CD4-positive, alpha-beta memory T cell (primary cell): ENCODE results near the gene COX5B. TPM values are rescaled to one million over a fixed set of nuclear protein-coding genes. Genes with fewer than 3 reads are reported as not detected.
"Not testable (repeated sequence)": the region's sequence is repeated elsewhere in the genome, so short reads cannot be mapped to it uniquely, and the experiment has no call there.

Experiments used
- CTCF ChIA-PET: fragments of 350-600 bp; sonication (Branson Sonifier 250); formaldehyde crosslinking; loops from one replicate; lab custom pipeline; 2021; ENCODE audit warnings: inconsistent platforms; ENCODE audit not compliant: partially characterized antibody; lab: Charles Lee
- POLR2A ChIA-PET: fragments of 350-600 bp; sonication (Branson Sonifier 250); formaldehyde crosslinking; loops from one replicate; lab custom pipeline; 2021; ENCODE audit not compliant: partially characterized antibody; lab: Charles Lee
- DNase-seq, 5 donors: peaks; one replicate each; pipeline versions ENCODE4 v3.0.0 to v3.0.0-alpha.2; 2020 to 2022; ENCODE audit warnings: mixed read lengths in 1 of 5
- H3K27ac ChIP-seq: one replicate; pipeline ENCODE4 v1.7.0; 2013; ENCODE audit warnings: low read depth, low read length
- H3K27me3 ChIP-seq: 2 replicates; pipeline ENCODE4 v1.7.0; 2013; ENCODE audit warnings: mild to moderate bottlenecking, low read length, moderate library complexity; ENCODE audit not compliant: insufficient read depth
- H3K36me3 ChIP-seq: 2 replicates; pipeline ENCODE4 v1.7.0; 2013; ENCODE audit warnings: mild to moderate bottlenecking, low read length, moderate library complexity; ENCODE audit not compliant: insufficient read depth
- H3K4me1 ChIP-seq: 2 replicates; pipeline ENCODE4 v1.7.0; 2013; ENCODE audit warnings: mild to moderate bottlenecking, low read length, moderate library complexity; ENCODE audit not compliant: insufficient read depth
- H3K4me3 ChIP-seq, 2 donors: one replicate each; pipeline ENCODE4 v1.7.0; 2013; ENCODE audit warnings: low read length in 2 of 2, mild to moderate bottlenecking in 1 of 2
- H3K9me3 ChIP-seq, 2 donors: one replicate each; pipeline ENCODE4 v1.7.0; 2013; ENCODE audit warnings: low read length in 2 of 2, control low read depth in 1 of 2; ENCODE audit not compliant: control insufficient read depth in 1 of 2
- H3K27ac Mint-ChIP-seq, 7 donors: one replicate each; pipeline ENCODE4 v1.8.0; 2020 to 2021; ENCODE audit warnings: mixed read lengths in 7 of 7, mild to moderate bottlenecking in 6 of 7, inconsistent platforms in 3 of 7, moderate library complexity in 3 of 7
- H3K27me3 Mint-ChIP-seq, 2 donors: one replicate each; pipeline ENCODE4 v1.8.0; 2020 to 2021; ENCODE audit warnings: mixed read lengths in 2 of 2
- H3K36me3 Mint-ChIP-seq, 2 donors: one replicate each; pipeline ENCODE4 v1.8.0; 2020 to 2021; ENCODE audit warnings: mixed read lengths in 2 of 2, inconsistent platforms in 1 of 2, mild to moderate bottlenecking in 1 of 2
- H3K4me1 Mint-ChIP-seq, 4 donors: one replicate each; pipeline ENCODE4 v1.8.0; 2020 to 2021; ENCODE audit warnings: mixed read lengths in 4 of 4, mild to moderate bottlenecking in 1 of 4
- H3K4me3 Mint-ChIP-seq, 8 donors: one replicate each; pipeline ENCODE4 v1.8.0; 2020 to 2021; ENCODE audit warnings: mixed read lengths in 8 of 8, mild to moderate bottlenecking in 7 of 8, moderate library complexity in 6 of 8, inconsistent platforms in 3 of 8
- H3K9me3 Mint-ChIP-seq, 8 donors: one replicate each; pipeline ENCODE4 v1.8.0; 2020 to 2021; ENCODE audit warnings: mixed read lengths in 8 of 8, mild to moderate bottlenecking in 5 of 8, inconsistent platforms in 3 of 8, moderate library complexity in 1 of 8
- intact Hi-C: fragments of 100-400 bp; cut with micrococcal nuclease; formaldehyde crosslinking; loops from one replicate; pipeline ENCODE4 v1.15.1; 2023
- polyA plus RNA-seq, 2 donors: library from polyadenylated mRNA; unstranded; fragments of 300-500 nt; fragmentation: Illumina TruSeq; gene quantifications; one replicate each; pipeline ENCODE4 v1.2.3, GENCODE V29; 2021
- total RNA-seq, 2 experiments: library from RNA; stranded (reverse); gene quantifications; one replicate each; pipeline ENCODE4 v1.2.3, GENCODE V29; 2021

COX5B gene
- total and polyA plus RNA-seq, 4 experiments from 2014 or later, result 118 to 387 (median 229) TPM

DNA sequence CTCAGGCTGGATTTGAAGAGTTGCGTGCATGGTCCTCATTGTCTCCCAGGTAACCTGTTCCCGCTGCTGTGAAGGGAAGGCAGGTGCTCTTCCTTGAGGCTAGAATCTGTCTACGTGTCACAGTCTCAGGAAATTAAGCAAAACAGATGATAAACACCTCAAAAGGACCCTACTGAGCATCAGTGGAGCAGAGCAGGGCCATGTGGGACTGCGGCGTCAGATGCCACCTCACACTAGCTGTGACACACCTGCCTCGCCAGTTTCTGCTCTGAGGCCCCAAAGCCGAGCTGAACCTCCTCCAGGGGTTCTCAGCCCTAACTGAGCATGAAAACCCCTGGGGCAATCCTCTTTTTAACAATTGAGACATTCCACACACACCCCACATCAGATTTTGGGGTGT lies 25.7 kb downstream of the COX5B start:
- H3K9me3 Mint-ChIP-seq, result no peaks in the 10 kb centered on the region
- intact Hi-C loops, result no loop called here
- peaks cover 0 to 5% of the 10 kb centered on the region in 2 donors for H3K36me3 Mint-ChIP-seq
- no peak overlapping the region for H3K27ac ChIP-seq
- DNase-seq, result no peak
- H3K36me3 ChIP-seq, result no peaks in the 10 kb centered on the region
- H3K4me3 ChIP-seq, result no peak overlapping the region
- H3K27ac Mint-ChIP-seq, result no peak overlapping the region
- H3K4me3 Mint-ChIP-seq, result no peak overlapping the region
- POLR2A ChIA-PET, result no interaction called here
- H3K27me3 ChIP-seq, result no peaks in the 10 kb centered on the region
- no peaks in the 10 kb centered on the region for H3K9me3 ChIP-seq
- peaks cover 0 to 7% of the 10 kb centered on the region in 2 donors for H3K27me3 Mint-ChIP-seq
- H3K4me1 Mint-ChIP-seq, result peaks cover 0 to 3% (median 0%) of the 10 kb centered on the region in 4 donors
- CTCF ChIA-PET, result no interaction called here
- no peaks in the 10 kb centered on the region for H3K4me1 ChIP-seq

DNA sequence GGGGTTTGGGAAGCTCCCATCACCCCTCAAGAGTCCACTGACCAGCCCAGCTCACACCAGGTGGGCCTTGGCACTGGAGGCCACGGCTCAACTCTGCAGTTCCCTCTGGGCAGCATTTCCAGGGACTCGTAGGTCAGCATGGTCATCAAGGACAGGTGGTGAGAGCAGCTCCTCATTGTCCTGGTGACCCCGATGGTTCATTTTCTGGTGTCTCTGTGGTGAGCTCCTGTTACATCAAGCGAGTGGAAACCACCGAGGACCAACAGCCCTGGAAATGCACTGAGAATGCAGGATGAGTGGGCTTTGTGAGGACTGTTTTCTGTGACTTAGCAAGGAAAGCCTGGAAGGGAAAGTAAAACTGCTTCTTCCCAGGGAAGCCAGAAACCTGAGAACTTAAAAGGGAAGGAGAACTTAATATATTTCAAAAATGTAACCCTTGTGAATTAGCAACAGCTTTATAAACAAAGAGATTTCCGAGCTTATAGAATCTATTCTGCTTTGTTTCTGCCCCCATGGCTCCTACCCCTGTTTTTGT lies 26.8 kb downstream of the COX5B start:
- H3K4me1 Mint-ChIP-seq, H3K4me3 ChIP-seq, H3K9me3 ChIP-seq, H3K27me3 Mint-ChIP-seq, H3K27me3 ChIP-seq, H3K36me3 Mint-ChIP-seq, H3K27ac Mint-ChIP-seq, POLR2A ChIA-PET, H3K4me1 ChIP-seq, H3K27ac ChIP-seq, CTCF ChIA-PET, H3K9me3 Mint-ChIP-seq, H3K4me3 Mint-ChIP-seq, DNase-seq, H3K36me3 ChIP-seq, intact Hi-C loops: not testable (repeated sequence)

DNA sequence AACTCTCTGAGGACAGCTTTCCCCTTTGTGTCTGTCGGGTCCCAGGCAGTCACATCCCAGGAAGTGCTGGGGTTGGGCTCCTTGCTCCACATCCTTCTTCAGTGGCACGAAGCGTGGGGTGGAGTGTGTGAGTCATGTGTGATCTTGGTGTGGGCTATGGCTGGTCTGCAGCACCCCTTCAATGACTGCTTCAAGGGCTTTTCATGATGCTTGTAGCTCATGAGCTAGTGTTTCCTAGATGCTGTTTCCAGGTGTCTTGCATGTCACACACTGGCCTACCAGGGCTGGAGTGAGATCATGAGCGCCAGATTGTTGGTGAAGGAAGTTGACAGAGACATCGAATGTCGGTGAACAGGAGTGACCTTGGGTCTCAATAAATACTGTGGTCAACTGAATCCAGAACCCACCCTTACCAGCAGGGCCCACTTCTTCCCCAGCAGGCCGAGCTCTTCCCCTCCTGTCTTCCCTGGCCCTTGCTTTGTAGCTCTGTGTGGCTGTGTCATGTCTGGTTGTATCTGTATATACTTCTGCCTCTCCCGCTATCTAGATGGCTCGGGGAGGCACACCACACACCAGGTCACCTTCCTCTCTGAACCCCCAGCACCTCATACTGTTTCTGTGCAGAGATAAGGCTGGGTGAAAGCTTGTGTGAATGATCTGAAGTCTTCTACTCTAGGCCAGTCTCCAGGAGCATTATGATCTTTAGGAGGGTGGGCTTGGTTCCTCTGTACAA lies 27.5 kb downstream of the COX5B start:
- no peaks in the 10 kb centered on the region for H3K9me3 Mint-ChIP-seq
- POLR2A ChIA-PET, result no interaction called here
- peaks cover 0 to 5% of the 10 kb centered on the region in 2 donors for H3K36me3 Mint-ChIP-seq
- no peaks in the 10 kb centered on the region for H3K27me3 ChIP-seq
- CTCF ChIA-PET, result no interaction called here
- no peak overlapping the region for H3K27ac ChIP-seq
- H3K4me3 Mint-ChIP-seq, result no peak overlapping the region
- peaks cover 0 to 9% of the 10 kb centered on the region in 2 donors for H3K27me3 Mint-ChIP-seq
- H3K9me3 ChIP-seq, result no peaks in the 10 kb centered on the region
- no peak for DNase-seq
- H3K4me1 Mint-ChIP-seq, result peaks cover 0 to 3% (median 0%) of the 10 kb centered on the region in 4 donors
- H3K27ac Mint-ChIP-seq, result peak overlapping the region in 2 of 7 donors; percentile 32 to 80
- no peak overlapping the region for H3K4me3 ChIP-seq
- no peaks in the 10 kb centered on the region for H3K4me1 ChIP-seq
- intact Hi-C loops, result no loop called here
- H3K36me3 ChIP-seq, result no peaks in the 10 kb centered on the region

GRCh38 chr2:97673915-97674283 lies 28.0 kb downstream of the COX5B start:
- H3K4me3 ChIP-seq, result no peak overlapping the region
- POLR2A ChIA-PET, result no interaction called here
- H3K27me3 Mint-ChIP-seq, result peaks cover 0 to 9% of the 10 kb centered on the region in 2 donors
- CTCF ChIA-PET, result no interaction called here
- no peaks in the 10 kb centered on the region for H3K9me3 Mint-ChIP-seq
- peaks cover 0 to 5% of the 10 kb centered on the region in 2 donors for H3K36me3 Mint-ChIP-seq
- no peaks in the 10 kb centered on the region for H3K4me1 ChIP-seq
- intact Hi-C loops, result no loop called here
- no peaks in the 10 kb centered on the region for H3K27me3 ChIP-seq
- H3K27ac Mint-ChIP-seq, result peak overlapping the region in 1 of 7 donors; percentile 32
- H3K4me3 Mint-ChIP-seq, result no peak overlapping the region
- H3K9me3 ChIP-seq, result no peaks in the 10 kb centered on the region
- no peak overlapping the region for H3K27ac ChIP-seq
- H3K4me1 Mint-ChIP-seq, result peaks cover 0 to 3% (median 0%) of the 10 kb centered on the region in 4 donors
- DNase-seq, result no peak
- H3K36me3 ChIP-seq, result no peaks in the 10 kb centered on the region

GRCh38 chr2:97675430-97676113 lies 29.7 kb downstream of the COX5B start:
- Mint-ChIP-seq H3K36me3 (peaks cover 0 to 5% of the 10 kb centered on the region in 2 donors), H3K4me3 (no peak overlapping the region), H3K4me1 (peaks cover 0 to 3% (median 0%) of the 10 kb centered on the region in 4 donors), H3K9me3 (no peaks in the 10 kb centered on the region), H3K27ac (no peak overlapping the region), H3K27me3 (peaks cover 0 to 9% of the 10 kb centered on the region in 2 donors)
- no peak for DNase-seq
- Histone ChIP-seq H3K36me3 (no peaks in the 10 kb centered on the region), H3K27me3 (no peaks in the 10 kb centered on the region), H3K27ac (no peak overlapping the region), H3K4me1 (no peaks in the 10 kb centered on the region), H3K9me3 (no peaks in the 10 kb centered on the region), H3K4me3 (no peak overlapping the region)
- POLR2A ChIA-PET, result interaction anchor here (1.0 kb wide), 1 partner anchor 10 kb away, joined by 3 read pairs; no protein-coding TSS in a partner anchor
- CTCF ChIA-PET, result interaction anchor here (0.9 to 2.4 kb wide), 4 partner anchors 10 to 62 kb away, joined by 3 to 10 read pairs (median 5); no protein-coding TSS in a partner anchor
- intact Hi-C loops, result no loop called here

DNA sequence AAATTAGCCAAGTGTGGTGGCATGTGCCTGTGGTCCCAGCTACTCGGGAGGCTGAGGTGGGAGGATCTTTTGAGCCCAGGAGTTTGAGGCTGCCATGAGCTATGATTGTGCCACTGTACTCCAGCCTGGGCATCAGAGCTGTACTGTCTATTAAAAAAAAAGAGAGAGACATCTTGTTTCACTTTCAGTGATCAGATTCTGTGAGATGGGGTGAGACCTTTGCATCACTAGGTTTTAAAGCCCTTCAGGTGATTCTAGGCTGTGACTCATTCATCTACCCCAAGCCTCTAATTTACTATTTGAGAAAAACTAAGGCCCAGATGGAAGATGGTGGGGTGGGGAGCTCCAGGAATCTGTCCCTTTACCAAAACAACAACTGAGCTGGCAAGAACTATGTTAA lies 30.8 kb downstream of the COX5B start:
- DNase-seq, result no peak
- intact Hi-C loops, result no loop called here
- Histone ChIP-seq H3K36me3 (no peaks in the 10 kb centered on the region), H3K4me3 (no peak overlapping the region), H3K27me3 (no peaks in the 10 kb centered on the region), H3K9me3 (no peaks in the 10 kb centered on the region), H3K27ac (no peak overlapping the region), H3K4me1 (no peaks in the 10 kb centered on the region)
- CTCF ChIA-PET, result interaction anchor here (1.3 to 2.4 kb wide), 3 partner anchors 11 to 60 kb away, joined by 3 to 10 read pairs (median 4); no protein-coding TSS in a partner anchor
- H3K27me3 Mint-ChIP-seq, result peaks cover 0 to 9% of the 10 kb centered on the region in 2 donors
- no peak overlapping the region for H3K27ac Mint-ChIP-seq
- POLR2A ChIA-PET, result no interaction called here
- peaks cover 0 to 5% of the 10 kb centered on the region in 2 donors for H3K36me3 Mint-ChIP-seq
- no peak overlapping the region for H3K4me3 Mint-ChIP-seq
- peaks cover 0 to 3% (median 0%) of the 10 kb centered on the region in 4 donors for H3K4me1 Mint-ChIP-seq
- H3K9me3 Mint-ChIP-seq, result no peaks in the 10 kb centered on the region

GRCh38 chr2:97677480-97677879 lies 31.6 kb downstream of the COX5B start:
- Mint-ChIP-seq H3K36me3 (peaks cover 0 to 5% of the 10 kb centered on the region in 2 donors), H3K27ac (no peak overlapping the region), H3K27me3 (peaks cover 0 to 9% of the 10 kb centered on the region in 2 donors), H3K9me3 (no peaks in the 10 kb centered on the region), H3K4me3 (no peak overlapping the region), H3K4me1 (peaks cover 0 to 3% (median 0%) of the 10 kb centered on the region in 4 donors)
- no peak overlapping the region for H3K4me3 ChIP-seq
- no peaks in the 10 kb centered on the region for H3K9me3 ChIP-seq
- H3K4me1 ChIP-seq, result no peaks in the 10 kb centered on the region
- intact Hi-C loops, result no loop called here
- ChIA-PET POLR2A (no interaction called here), CTCF (interaction anchor here (1.3 kb wide), 1 partner anchor 32 kb away, joined by 3 read pairs; no protein-coding TSS in a partner anchor)
- no peaks in the 10 kb centered on the region for H3K36me3 ChIP-seq
- no peak for DNase-seq
- no peaks in the 10 kb centered on the region for H3K27me3 ChIP-seq
- no peak overlapping the region for H3K27ac ChIP-seq
